Erythroblast (primary cell): ENCODE measurements around the gene KRTAP3-1.

ENCODE experiments used
- GATA1 ChIP-seq: IDR thresholded peaks from 2 replicates; pipeline ENCODE4 v1.6.1; 2011; ENCODE audit warnings: low read depth, mild to moderate bottlenecking, control low read depth, low read length, moderate library complexity
- POLR2A ChIP-seq: IDR thresholded peaks from 2 replicates; pipeline ENCODE4 v1.6.1; 2011; ENCODE audit warnings: mild to moderate bottlenecking, low read length

- TF ChIP-seq POLR2A (no peak), GATA1 (no peak)
Observed at GRCh38 chr17:41049110-41049509, 40.2 kb upstream of the KRTAP3-1 start.
